GM19438 (cell line): ENCODE measurements around the gene RAB20.

Experiments
- ATAC-seq: cut with Tn5 transposase; IDR thresholded peaks from one replicate; pipeline ENCODE4 v1.9.1; 2021; ENCODE audit warnings: low read depth; ENCODE audit not compliant: unreplicated experiment

The RAB20 gene

DNA sequence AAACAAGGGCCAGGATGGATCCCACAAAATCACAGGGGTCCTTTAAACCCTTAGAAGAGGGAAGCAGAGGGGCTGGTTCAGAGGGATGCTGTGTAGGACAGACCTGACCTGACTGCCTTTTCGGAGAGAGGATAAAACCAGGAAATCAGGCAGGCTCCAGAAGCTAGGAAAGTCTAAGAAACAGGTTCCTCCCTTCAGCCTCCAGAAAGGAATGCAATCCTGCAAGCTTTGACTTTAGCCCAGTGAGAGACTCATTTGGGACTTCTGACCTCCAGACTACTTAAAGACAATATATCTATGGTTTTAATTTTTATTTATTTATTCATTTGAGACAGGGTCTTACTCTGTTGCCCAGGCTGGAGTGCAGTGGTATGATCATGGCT, 5.3 kb downstream of the RAB20 start:
- ATAC-seq: no peak

DNA sequence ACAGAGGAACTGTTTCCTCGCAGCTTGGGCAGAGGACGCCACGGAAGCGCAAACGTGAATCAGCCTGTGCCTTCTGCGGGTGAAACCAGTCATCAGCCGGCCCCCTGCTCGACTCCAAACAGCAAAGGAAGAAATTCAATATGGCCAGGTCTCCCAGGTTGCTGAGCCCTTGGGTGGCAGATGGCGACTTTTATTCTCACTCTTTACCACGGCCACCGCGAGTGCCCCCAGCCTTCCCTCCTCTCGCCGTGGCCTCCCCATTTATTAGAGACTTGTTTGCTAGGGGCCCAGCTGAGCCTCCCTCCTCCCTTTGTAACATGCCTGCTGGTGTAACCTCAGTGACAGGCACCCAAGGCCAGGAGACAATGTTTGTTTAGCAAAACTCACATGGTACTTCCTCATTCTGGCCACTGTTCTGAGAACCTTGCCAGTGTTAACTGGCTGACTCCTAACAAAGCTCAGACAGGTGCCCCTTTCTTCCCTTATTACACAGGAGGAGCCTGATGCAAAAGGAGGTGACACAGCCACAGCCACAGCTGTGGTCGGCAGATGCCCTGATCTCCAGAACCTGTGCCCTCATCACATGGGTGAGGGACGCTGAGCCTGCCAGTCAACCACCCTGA, 5.8 kb downstream of the RAB20 start:
- no peak for ATAC-seq

DNA sequence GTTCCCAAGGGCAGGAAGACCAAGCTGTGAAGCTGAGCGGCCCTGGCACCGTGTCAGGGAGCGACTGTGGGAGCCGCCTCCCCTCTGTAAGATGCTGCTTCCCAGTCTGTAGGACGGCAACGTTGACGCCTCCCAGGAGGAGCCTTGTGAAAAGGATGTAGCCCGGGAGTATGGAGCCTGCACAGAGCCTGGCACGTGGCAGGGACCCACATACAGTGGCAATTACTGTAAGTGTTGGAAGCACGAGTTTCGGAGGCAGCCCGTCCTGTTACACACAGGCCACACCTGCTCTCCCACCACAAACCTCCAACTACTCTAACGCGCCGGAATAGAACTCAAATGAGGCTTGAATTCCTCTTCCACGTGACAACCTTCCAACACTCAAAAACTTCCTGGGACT, 6.6 kb downstream of the RAB20 start:
- ATAC-seq: no peak

DNA sequence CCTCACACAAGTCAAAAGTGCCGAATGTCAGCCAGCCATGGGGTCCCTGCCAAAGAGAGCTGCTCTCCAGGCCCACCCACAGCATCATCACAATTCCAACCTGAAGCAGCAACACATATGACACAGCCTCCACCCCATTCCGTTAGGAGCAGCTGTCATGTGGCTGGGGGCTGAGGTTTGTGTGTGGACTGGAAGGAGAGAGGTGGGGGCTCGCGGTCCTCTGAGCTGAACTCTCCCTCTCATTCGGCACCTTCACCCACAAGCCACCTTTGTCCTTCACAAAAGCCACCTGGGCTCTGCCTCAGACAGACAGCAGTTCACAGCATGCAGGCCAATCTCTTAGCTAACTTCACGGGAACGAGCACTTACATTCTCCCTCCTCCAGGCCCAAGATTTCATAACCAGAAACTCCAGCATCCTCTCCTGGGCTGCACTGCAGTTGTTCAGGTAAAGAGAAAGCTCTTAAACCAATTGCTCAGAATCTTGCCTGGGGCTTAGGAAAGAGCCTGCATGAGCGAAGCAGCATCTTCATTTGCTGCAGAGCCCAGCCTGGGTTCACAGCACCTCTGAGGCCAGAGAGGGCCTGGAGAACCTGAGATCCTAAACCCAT, 7.2 kb downstream of the RAB20 start:
- no peak for ATAC-seq

DNA sequence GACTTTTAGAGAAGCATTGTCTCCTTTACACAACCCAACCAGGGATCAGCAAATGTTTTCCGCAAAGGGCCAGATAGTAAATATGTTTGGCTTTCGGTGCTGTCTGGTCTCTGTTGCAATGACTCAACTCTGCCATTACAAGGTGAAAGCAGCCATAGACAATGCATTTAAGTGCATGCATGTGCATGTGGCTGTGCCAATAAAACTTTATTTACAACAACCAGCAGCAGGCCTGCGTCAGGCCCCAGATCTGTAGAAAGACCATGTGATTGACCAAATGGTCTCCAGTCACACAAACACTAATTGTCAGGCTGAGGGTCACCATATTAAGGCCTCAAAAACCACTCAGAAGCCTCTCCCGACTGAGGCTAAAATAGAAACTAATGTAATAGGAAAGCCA, 8.1 kb downstream of the RAB20 start:
- ATAC-seq: no peak

DNA sequence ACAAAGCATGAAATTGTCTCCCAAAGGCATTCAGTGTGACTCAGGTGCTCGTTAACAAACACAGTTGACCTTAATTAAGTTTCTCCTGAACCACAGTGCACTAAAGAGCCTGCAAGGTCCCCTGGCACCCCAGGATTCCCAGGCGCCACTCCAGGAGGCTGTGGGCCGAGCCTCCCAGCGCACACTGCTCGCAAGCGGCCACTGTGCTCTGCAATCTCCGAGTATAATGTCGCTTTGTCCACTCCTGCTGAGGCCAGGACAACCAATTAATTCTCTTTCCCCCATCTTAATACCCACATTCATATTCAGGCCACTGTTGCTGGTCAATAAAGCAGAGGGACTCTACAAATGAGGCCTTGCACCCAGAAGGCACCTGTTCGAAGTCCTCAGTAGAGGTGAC, 8.8 kb downstream of the RAB20 start:
- ATAC-seq: no peak

DNA sequence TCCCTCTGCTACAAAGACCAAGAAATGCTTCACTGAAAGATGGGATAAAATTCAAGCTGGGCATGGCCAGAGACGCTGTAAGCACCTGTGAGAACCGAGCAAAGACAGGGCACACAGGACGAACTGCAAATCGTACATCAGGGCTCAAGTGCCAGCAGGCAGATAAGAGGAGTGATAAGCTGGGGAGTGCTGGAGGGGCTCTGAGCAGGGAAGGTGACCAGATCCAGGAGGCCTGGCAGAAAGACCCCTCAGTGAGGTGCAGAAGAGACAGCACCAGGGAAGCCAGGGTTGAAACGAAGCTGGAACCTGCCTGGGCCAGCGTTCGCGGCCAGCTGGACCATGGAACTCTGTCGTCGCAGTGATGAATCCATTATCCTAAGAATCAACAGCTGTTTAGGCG, 10.2 kb downstream of the RAB20 start:
- ATAC-seq: no peak

DNA sequence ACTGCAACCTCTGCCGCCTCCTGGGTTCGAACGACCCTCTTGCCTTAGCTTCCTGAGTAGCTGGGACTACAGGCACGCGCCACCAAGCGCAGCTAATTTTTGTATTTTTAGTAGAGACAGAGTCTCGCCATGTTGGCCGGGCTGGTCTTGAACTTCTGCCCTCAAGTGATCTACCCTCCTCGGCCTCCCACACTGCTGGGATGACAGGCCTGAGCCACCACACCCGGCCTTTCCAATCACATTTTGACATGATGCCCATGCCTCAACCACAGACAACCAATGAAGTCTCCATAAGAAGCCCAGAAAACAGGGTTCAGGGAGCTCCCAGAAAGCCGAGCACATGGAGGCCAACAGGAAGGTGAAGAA, 11.7 kb downstream of the RAB20 start:
- ATAC-seq: no peak

DNA sequence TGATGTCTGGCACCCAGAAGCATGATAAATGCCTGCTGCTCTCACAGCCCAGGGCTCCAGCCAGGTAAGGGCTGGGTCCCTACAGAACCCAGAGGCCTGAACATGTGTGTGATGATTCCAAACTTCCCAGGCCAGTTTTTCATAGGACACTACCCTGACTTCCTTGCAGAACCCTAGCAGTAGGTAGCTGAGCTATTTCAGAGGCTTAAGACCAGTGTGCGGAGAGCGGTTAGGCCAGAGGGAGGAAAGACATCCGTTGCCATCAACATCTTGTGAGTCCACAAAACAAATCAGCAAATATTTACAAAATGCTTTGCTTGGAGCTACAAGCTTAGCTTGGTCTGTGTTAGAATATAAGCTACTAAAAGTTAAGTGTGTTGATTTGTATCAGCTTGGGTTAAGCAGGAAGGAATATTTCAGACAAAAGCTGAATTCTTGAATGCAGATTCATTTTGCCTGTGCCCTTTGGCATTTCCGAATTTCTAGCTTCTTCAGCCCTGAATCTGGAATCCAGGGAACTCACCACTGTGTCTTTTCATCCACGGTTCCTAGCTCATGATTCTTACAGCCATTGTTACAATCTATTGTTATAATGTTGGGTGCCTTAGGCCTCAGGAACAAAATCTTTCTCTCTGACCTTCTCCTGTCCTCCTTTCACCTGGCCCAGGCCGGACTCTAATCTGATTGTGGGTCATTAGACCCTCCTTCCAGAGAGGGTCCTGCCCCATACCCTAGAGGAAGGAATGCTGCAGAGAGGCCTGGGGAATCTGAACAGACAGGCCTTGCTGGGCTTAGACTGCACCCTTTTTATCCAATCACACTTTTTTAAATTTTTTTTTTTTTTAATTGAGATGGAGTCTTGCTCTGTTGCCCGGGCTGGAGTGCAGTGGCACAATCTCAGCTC, 12.4 kb downstream of the RAB20 start:
- no peak for ATAC-seq

DNA sequence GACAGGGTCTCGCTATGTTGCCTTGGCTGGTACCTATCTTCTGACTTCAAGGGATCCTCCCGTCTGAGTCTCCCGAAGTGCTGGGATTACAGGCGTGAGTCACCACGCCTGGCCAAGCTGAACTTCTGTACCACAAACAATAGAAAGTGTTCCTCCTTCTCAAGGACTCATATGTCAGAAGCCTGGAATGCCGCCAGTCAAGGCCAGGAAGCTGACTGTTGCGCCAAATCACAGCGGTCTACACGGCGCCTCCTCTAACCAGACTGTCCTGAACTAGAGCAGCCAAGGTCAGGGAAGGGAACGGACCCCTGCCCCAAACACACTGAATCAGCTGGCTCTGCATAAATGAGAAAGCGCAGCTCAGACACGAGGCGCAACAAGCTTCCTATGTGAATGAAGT, 14.6 kb downstream of the RAB20 start:
- ATAC-seq: no peak

DNA sequence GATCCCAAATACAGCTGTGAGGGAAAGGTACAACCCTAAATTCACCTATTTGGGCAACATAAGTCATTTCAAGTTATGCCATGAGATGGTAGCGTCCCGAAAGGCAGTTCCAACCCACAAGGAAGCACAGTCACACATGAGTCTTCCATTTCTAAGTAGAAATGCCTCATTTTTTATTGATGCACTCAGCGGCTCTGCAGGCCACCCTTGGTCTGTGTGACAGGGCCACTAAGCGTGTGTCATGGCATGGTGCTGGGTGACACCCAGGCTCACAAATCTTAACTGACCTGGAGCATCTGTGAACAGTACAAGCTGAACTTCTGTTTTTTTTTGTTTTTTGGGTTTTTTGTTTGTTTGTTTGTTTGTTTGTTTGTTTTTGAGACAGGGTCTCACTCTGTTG, 15.1 kb downstream of the RAB20 start:
- no peak for ATAC-seq

DNA sequence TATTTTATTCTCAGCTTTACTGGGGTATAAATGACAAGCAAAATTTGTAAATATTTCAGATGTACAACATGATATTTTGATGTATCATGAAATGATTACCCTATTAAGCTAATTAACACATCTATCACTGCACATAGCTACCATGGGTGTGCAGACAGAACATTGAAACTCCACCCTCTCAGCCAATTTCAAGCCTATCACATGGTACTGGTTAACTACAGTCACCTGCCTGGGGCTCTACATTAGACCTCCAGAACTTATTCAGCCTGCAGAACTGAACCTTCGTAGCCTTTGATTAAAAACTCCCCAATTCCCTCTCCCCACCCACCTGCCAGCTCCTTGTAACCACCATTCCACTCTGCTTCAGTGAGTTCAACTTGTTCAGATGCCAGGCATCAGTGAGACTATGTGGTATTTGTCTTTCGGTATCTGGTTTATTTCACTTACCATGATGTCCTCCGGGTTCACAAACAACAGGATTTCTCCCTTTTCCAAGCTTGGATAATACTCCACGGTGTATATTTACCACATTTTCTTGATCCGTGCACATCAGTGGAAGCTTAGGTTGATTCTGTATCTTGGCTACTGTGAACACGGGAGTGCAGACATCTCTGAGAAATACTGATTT, 19.2 kb downstream of the RAB20 start:
- no peak for ATAC-seq

DNA sequence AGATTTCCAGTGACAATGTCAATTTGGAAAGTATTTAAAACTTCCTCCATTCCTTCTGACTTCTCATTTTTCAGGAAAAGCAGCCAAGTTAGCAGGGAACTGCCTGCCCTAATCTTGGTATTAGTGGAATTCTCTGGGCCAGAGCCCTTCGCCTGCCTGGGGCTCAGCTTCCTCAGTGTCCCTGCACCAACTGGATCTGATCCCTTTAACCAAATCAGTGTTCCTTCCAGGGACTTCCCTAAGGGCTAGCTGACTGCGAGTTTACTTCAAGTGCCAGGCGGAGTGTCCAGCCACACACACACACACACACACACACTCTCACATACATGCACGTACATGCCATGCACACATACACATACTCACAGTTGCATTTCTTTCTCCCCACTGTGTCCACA, 20.0 kb downstream of the RAB20 start:
- ATAC-seq: no peak

DNA sequence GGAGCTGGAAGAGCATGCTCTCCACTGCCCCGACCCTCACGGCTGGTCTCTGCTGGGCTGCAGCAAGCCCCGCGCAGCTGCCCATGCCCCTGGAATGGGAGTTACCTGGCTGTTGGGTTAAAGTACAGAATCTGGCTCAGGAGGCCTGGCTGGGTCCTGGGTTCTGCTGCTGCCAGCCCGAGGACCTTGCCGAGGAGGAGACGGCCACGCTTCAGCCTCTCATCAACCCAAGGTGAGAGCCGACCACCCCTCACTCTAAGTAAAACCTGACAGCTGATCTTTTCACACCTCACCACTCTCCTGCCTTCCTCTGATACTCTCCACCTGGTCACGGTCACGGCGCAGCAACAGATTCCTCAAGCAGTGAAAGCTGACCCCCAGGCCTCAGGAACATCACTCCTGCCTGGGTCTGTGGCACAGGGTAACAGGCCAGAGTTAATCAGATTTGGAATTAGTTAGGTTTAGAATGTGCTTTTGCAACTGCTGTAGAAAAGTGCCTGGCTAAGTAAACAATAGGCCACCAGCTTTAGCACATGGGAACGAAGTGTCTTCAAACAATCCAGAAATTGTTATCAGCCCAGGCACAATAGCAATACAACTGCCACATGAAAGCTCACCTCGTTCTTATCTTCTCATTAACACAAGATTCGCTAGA, 20.5 kb downstream of the RAB20 start:
- no peak for ATAC-seq

DNA sequence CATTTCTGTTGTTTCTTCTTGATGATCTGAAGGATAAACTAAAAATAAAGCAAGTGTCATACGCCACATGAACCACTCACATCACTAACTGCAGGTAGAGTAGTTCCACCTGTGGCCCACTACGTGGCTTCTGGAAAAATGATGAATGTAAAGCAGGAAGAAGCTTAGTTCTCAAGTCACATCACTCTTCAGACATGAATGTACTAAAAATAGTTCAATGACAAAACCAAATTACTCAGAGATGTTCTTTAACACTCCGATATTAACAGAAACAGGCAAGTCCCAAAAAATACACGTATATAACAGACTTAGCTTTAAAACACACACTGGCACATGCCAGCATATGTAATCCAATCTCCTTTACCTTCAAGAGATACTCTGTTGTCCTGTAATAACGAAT, 21.6 kb downstream of the RAB20 start:
- ATAC-seq: no peak

DNA sequence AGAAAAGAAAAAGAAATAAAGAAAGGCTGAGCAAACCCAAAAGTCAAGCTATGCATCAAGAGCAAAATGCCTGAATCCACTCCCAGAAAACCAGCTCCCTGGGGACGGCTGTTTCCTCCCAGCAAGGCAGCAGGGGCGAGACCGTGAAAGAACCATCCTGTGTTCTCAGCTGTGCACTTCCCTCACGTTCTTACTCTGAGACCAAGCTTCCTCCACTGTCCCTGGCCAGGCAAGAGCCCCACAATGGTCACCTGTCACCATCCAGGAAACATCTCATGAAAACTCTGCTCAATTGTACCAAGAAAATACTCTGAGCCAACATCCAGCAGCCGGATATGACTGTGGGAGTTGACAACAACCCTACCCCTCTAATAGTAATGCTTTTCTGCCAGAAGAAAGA, 22.9 kb downstream of the RAB20 start:
- ATAC-seq: no peak

DNA sequence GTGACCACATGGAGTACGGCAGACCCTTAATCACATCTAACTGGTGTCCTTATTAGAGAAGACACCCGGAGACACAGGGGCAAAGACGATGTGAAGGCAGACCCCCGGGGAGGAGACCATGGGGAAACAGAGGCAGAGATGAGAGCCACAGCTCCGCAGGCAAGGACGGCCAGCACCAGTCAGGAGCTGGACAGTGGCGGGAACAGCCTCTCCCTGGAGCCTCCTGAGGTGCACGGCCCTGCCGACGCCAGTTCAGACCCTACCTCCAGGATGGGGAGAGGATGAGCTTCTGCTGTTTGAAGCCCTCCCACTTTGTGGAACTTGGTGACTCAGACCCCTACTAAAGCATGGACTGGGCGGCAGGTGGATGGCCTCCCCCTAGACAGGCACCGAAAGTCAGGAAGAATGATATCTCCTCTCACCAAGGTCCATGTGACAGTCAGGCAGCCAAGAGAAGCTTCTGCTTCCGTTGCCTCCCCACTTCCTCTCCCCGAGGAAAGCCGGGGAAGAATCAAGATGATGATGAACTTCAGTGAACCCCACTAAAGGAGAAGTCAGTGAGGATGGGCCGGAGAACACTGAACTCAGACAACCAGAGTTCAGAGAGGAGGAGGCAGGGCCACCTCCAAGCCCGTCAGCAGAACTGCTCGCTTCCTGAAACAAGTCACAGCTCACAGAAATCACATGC, 25.4 kb downstream of the RAB20 start:
- ATAC-seq: no peak

DNA sequence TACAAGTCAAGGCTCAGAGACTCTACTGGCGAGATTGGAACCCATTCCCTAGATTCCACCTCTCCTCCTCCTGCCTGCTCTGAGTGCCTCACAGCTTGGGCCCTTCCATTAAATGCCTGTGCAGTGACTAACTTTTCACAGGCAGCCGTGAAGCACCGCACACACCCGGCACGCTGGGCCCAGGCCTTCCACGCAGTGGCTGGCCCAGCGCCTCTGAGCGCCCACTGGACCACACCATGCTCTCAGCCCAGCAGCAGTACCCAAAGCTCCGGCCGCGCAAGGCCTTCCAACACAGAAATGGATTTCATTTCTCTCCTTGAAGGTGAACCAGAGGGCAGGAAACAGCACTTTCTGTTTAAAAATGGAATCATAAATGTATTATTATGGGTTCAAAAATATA, 26.0 kb downstream of the RAB20 start:
- ATAC-seq: no peak

DNA sequence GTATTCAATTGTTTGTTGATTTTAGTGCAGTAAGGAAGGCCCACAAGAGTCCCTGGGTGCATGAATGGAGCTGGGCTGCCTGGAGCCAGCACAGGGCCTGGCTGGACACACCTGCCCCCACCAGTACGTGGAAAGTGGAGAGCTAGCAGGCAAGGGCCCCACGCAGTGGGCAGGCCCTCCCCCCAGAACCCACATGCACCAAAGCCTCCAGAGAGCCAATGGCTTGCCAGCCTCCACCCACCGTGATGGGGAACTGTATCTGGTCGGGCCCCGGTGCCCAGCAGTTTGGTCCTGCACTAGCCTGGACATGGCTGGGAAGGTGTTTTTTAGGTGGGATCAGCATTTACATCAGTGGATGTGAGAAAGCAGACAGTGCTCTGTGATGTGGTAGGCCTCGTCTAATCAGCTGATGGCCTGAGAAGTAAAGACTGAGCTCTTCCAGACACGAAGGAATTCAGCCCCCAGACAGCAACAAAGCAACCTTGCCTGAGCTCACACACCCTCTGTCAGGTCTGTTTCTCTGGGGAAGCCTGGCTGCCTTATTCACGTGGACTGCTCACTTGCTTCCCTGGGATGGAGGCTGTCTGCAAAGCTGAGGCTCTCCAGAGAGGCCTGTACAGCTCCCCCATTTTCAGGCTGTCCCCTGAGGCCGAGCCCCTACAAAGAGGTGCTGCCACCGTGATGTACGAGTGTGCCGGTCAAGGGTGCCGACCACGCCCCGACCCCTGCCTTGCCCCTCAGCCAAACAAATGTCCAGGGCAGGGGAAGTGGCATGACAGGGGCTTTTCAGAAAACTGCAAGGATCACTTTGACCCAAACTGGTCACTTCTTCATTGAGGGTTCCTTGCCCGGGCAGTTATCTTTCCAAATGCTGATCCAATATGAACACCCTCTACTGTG, 27.5 kb downstream of the RAB20 start:
- no peak for ATAC-seq
